ENCODE measurements around the gene ZNF485. TPM values are rescaled to one million over a fixed set of nuclear protein-coding genes. Genes with fewer than 3 reads are reported as not detected.

ZNF485 gene
- polyA plus RNA-seq, 2 of the 4 experiments (the other 2 are of a cell fraction) = 2.7 to 3.3 TPM

GRCh38 chr10:43623351-43623750, 17.1 kb downstream of the ZNF485 start:
- TF ChIP-seq ZSCAN20 (CRISPR knock-in tag; IDR thresholded peaks at IDR 0.05) = no peak
- TF ChIP-seq HEYL (CRISPR knock-in tag; IDR thresholded peaks at IDR 0.05) = no peak
- TF ChIP-seq HOXB13 (CRISPR knock-in tag; IDR thresholded peaks at IDR 0.05; ENCODE audit: low read depth) = no peak
- no peak for TF ChIP-seq MAX (IDR thresholded peaks at IDR 0.05)
- TF ChIP-seq HDAC2 (IDR thresholded peaks at IDR 0.05) = no peak
- no peak for TF ChIP-seq NR3C1 (IDR thresholded peaks at IDR 0.05)
- no peak for TF ChIP-seq CHD2 (IDR thresholded peaks at IDR 0.05; ENCODE audit: low read length, partially characterized antibody)
- no peak for TF ChIP-seq PHF8 (IDR thresholded peaks at IDR 0.05; ENCODE audit: borderline replicate concordance, low read depth)
- no peak for TF ChIP-seq BCL3 (IDR thresholded peaks at IDR 0.05)
- TF ChIP-seq RFX5 (IDR thresholded peaks at IDR 0.05) = no peak
- no peak for TF ChIP-seq MYC (IDR thresholded peaks at IDR 0.05; ENCODE audit: borderline replicate concordance, low read length)
- no peak for TF ChIP-seq POLR2A (IDR thresholded peaks at IDR 0.05; ENCODE audit: low read length)
- no peak for TF ChIP-seq HES2 (IDR thresholded peaks at IDR 0.05)
- TF ChIP-seq BHLHE40 (IDR thresholded peaks at IDR 0.05; ENCODE audit: low read depth, low read length) = no peak
- TF ChIP-seq KDM5A (IDR thresholded peaks at IDR 0.05) = no peak
- no peak for TF ChIP-seq GATA3 (IDR thresholded peaks at IDR 0.05; ENCODE audit: borderline replicate concordance)
- TF ChIP-seq TP53 (CRISPR knock-in tag; IDR thresholded peaks at IDR 0.05) = no peak
- no peak for TF ChIP-seq CTCF (IDR thresholded peaks at IDR 0.05)
- TF ChIP-seq PBX3 (IDR thresholded peaks at IDR 0.05) = no peak
- TF ChIP-seq REST (IDR thresholded peaks at IDR 0.05) = no peak
- Histone ChIP-seq H3K4me1 (no peaks in the 10 kb centered on the region), H3K4me2 (peak overlapping the region; percentile 34; the same call in 1 of the 3 replicates), H3K9me3 (peaks cover 57% of the 10 kb centered on the region), H3K4me3 (peak overlapping the region; percentile 29; the same call in 1 of the 3 replicates), H3K27ac (no peak overlapping the region)
- POLR2A ChIA-PET = no interaction called here
- DNase-seq (ENCODE audit: low read depth in 1 of 2, low spot score in 1 of 2) (no peak), FAIRE-seq (no peak), ATAC-seq (no peak)
- WGBS (ENCODE audit: missing lambda C conversion rate) = 25% methylated on average over 3 of the region's 3 CpGs
- CTCF ChIA-PET = no interaction called here

- no peak overlapping the region for H3K4me3 ChIP-seq
- no peaks in the 10 kb centered on the region for H3K4me1 ChIP-seq
- ChIA-PET POLR2A (no interaction called here), CTCF (no interaction called here)
- no peak overlapping the region for H3K4me2 ChIP-seq
- 0% methylated on average over 1 of the region's 1 CpG for WGBS (ENCODE audit: missing lambda C conversion rate)
- FAIRE-seq = no peak
- no peak for ATAC-seq
- H3K9me3 ChIP-seq = peaks cover 27% of the 10 kb centered on the region
- no peak for DNase-seq (ENCODE audit: low read depth in 1 of 2, low spot score in 1 of 2)
- H3K27ac ChIP-seq = no peak overlapping the region
- TF ChIP-seq MAFK (IDR thresholded peaks at IDR 0.05; ENCODE audit: partially characterized antibody) (peak; percentile 63), FOSL2 (IDR thresholded peaks at IDR 0.05) (no peak), FOSL2 (CRISPR knock-in tag; IDR thresholded peaks at IDR 0.05) (0 out of 2 replicates have a peak, but pooled peaks have one; percentile 16), REST (IDR thresholded peaks at IDR 0.05) (no peak), POLR2AphosphoS2 (conservative IDR thresholded peaks at IDR 0.05; ENCODE audit: low read length) (no peak), NFE2L2 (conservative IDR thresholded peaks at IDR 0.05; ENCODE audit: low read length) (peak; percentile 33; the same call in 1 of the 2 replicates), ESRRA (IDR thresholded peaks at IDR 0.05; ENCODE audit: borderline replicate concordance, low read length) (no peak), POLR2A (IDR thresholded peaks at IDR 0.05; ENCODE audit: low read length) (no peak), TP53 (CRISPR knock-in tag; IDR thresholded peaks at IDR 0.05) (no peak), KDM5A (IDR thresholded peaks at IDR 0.05) (no peak), FOXS1 (CRISPR knock-in tag; IDR thresholded peaks at IDR 0.05) (no peak)
Observed at GRCh38 chr10:43627942-43628341, 21.7 kb downstream of the ZNF485 start.

All from A549 (cell line).